HT-29 (cell line): ENCODE results near the gene EP300. TPM values are rescaled to one million over a fixed set of nuclear protein-coding genes. Genes with fewer than 3 reads are reported as not detected.

ENCODE experiments used
- DNase-seq: peaks from one replicate; pipeline ENCODE4 v3.0.0-alpha.2; 2015; ENCODE audit warnings: low spot score
- small RNA-seq: library from RNA; depleted of rRNA; stranded (forward); fragments of <200 nt; gene quantifications from one replicate; pipeline ENCODE3, GENCODE V24; 2014
- total RNA-seq: library from RNA; depleted of rRNA; stranded (reverse); fragments of >200 nt; shearing (Covaris generic); gene quantifications from 2 replicates; pipeline ENCODE4 v1.2.3, GENCODE V29; 2014; rRNA removed

EP300 gene
- total RNA-seq, 1 experiment from 2014 or later = 31.6 TPM

- peak; percentile 92 for DNase-seq
These were observed 112.9 kb downstream of the EP300 start, which contains the start of gene L3MBTL2 for GRCh38 chr22:41204992-41205900. L3MBTL2 (plus strand) TSS chr22:41205312; CDS start chr22:41205363, 51 bp downstream.

- no peak for DNase-seq
These were observed 114.3 kb downstream of the EP300 start for GRCh38 chr22:41206719-41207118.

GRCh38 chr22:41215409-41215808 is 123.0 kb downstream of the EP300 start:
- DNase-seq = no peak

- no peak for DNase-seq
These were observed 123.5 kb downstream of the EP300 start for GRCh38 chr22:41215926-41216325.

- no peak for DNase-seq
These were observed 124.6 kb downstream of the EP300 start for GRCh38 chr22:41216984-41217383.

GRCh38 chr22:41217553-41218157 is 125.3 kb downstream of the EP300 start:
- no peak for DNase-seq

- no peak for DNase-seq
These were observed 130.6 kb downstream of the EP300 start for GRCh38 chr22:41222846-41223507.

GRCh38 chr22:41223535-41223934 is 131.1 kb downstream of the EP300 start:
- no peak for DNase-seq

- DNase-seq = no peak
These were observed 134.6 kb downstream of the EP300 start for GRCh38 chr22:41226723-41227655.

GRCh38 chr22:41229215-41229614 is 136.8 kb downstream of the EP300 start:
- no peak for DNase-seq

Small RNA genes within 50 kb of the gene (small RNA-seq; reads per million reads assigned to genes)
- gene RF00019 (not detected), gene RNU6-375P (not detected)

Other genes starting within 250 kb of the EP300 start
- gene ST13, start 236.0 kb upstream of the EP300 start, total RNA-seq = 67.2 and 92.5 TPM in 2 replicates
- gene XPNPEP3, start 235.4 kb upstream of the EP300 start, total RNA-seq = 5.8 and 6.5 TPM in 2 replicates
- not detected in 2 replicates for gene DNAJB7, start 230.5 kb upstream of the EP300 start, total RNA-seq
- 34.1 and 41.3 TPM in 2 replicates for gene RBX1, start 141.2 kb upstream of the EP300 start, total RNA-seq
- gene L3MBTL2, start 112.7 kb downstream of the EP300 start, total RNA-seq = 23.6 and 28.4 TPM in 2 replicates
- 0.76 TPM in 1 of 2 replicates, not detected in the other for gene CHADL, start 148.3 kb downstream of the EP300 start, total RNA-seq
- gene RANGAP1, start 193.6 kb downstream of the EP300 start, total RNA-seq = 80.2 and 81.2 TPM in 2 replicates
- gene ZC3H7B, start 208.9 kb downstream of the EP300 start, total RNA-seq = 35.6 and 40.9 TPM in 2 replicates